Measurements from ENCODE around the gene NEUROD1.
"Not testable (repeated sequence)": the region's sequence is repeated elsewhere in the genome, so short reads cannot be mapped to it uniquely, and the experiment has no call there.

The NEUROD1 gene

DNA sequence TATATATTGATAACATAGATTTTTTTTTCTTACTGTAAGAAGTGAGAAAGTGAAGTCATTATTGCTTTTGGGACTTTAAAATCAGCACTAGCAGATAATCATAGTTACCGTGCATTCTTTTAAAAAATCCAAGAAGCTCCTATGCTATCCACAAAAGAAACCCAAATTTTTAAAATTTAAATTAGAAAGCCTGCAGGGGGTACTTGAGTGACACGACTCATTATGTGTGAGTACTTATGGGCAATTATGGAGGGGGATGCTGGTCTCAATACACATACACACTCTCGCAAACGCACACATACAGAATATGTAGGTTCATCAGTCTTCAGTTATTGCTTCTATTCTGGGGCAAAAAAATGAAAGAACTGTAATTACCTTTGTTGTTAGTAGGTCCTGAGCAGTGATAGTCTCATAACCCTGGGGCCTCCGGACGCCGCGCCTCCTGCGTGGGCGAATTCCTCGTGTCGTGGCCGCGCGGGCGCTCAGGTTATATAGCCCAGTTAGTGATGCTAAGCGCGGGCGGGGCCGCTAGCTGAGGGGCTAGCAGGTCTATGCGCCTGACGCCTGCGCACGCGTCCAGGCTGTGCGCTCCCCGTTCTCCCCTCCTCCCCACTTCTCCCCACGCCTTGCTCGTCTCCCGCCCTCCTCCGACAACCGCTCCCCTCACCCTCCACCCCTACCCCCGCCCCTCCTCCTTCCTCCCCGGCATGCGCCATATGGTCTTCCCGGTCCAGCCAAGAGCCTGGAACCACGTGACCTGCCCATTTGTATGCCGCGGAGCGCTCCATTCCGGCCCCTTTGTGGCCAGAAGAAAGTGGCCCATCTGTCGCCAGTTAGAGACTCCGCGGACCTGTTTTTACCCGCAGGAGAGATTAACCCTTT, at the start of gene NEUROD1:
Gene NEUROD1, minus strand, starts transcription at position 463 of the 882 bp plus-strand sequence. CDS start 1,657 bp downstream, outside the sequence.
- DNase-seq, result peak; percentile 98 to 99

DNA sequence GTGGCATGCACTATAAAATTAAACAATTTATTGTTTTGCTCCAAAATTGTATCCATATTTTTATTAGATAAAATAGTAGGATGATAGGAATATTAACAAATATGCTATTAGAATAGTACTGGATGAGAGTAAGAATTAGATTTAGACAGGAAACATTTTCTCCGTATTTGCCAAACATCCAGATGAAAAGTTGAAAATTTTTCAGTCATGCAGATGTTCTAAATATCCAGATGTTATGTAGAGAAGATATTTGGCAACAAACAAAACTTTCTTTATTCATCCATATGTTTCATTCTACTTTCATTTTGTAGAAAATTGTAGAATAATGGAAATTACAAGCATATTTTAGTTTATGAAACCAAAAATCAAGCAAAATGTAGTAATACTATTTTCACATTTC, 45.2 kb upstream of the NEUROD1 start:
- DNase-seq, result no peak

DNA sequence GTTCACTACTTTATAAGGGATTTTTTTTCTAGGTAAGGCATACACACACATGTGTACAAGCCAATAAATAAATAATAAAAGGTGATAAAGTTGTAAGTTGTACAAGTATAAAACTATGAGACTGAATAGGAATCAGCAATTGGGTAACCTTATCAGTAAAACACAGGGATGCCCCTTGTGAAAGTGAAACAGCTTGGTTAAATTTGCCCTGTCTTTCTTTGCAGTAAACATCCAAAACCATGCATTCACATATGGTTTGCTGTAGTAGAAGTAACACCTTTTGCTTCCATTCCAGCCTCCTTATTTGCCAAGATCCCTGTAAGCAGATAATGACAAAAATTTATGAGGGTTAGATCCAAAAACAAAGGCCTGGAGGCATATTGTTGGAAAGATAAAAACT, 44.3 kb upstream of the NEUROD1 start:
- DNase-seq, result no peak

DNA sequence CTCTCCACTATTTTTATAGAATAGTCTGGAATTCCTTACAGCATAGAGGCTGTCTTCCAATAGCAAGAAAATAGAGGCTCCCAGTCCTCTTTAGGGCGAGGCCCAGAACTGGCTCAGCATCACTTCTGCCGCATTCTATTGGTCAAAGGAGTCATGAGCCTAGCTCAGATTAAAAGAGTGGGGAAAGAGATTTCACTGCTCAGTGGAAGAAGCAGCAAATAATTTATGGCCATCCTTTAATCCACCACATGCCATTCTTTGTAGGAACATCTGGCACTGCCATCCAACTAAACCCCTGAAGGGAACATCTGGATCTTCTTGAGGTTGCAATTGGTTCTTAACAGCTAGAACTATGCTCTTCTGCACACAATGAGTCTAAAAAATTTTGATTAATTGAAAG, 43.4 kb upstream of the NEUROD1 start:
- peak in 1 of 2 experiments; percentile 45 for DNase-seq

DNA sequence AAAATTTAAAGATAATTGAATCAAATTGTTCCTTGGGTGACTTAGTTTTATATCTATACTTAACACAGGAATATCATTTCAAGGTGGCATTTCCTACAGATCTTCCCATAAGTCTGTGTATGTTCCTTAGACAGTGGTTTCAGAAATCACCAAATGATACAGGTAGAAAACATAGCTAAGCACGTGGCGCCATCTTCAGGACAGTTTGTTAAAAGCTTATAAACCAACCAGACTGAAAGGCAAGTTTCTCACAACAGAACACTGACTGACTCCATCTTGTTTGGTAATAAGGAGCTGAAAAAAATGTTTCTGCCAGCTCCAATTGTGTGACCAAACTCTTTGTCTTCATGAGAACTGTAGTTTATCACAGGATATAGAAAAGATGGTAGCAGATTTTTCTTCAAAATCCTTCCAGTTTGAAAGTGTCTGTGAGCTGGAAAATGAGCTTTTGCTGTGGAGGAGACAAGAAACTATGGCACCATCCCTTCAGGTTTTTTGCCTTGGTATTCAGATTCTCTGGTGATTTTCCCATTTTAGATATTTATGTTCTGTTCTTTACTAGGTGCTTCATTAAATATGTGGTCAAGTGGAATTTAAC, 34.8 kb upstream of the NEUROD1 start:
- peak; percentile 84 to 91 for DNase-seq

DNA sequence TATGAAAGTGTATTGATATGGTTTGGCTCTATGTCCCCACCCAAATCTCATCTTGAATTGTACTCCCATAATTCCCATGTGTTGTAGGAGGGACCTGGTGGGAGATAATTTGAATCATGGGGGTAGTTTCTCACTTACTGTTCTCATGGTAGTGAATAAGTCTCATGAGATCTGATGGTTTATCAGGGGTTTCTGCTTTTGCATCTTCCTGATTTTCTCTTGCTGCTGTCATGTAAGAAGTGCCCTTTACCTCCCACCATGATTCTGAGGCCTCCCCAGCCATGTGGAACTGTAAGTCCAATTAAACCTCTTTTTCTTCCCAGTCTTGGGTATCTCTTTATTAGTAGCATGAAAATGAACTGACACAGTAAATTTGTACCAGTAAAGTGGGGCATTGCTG, 30.7 kb upstream of the NEUROD1 start:
- DNase-seq, result not testable (repeated sequence)

DNA sequence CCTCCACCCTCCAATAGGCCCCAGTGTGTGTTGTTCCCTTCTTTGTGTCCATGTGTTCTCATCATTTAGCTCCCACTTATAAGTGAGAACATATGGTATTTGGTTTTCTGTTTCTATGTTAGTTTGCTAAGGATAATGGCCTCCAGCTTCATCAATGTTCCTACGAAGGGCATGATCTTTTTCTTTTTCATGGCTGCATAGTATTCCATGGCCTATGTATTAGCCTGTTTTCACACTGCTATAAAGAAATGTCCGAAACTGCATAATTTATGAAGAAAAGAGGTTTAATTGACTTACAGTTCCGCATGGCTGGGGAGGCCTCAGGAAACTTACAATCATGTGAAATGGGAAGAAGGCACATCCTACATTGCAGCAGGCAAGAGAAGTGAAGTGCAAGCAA, 22.2 kb upstream of the NEUROD1 start:
- DNase-seq, result not testable (repeated sequence)

DNA sequence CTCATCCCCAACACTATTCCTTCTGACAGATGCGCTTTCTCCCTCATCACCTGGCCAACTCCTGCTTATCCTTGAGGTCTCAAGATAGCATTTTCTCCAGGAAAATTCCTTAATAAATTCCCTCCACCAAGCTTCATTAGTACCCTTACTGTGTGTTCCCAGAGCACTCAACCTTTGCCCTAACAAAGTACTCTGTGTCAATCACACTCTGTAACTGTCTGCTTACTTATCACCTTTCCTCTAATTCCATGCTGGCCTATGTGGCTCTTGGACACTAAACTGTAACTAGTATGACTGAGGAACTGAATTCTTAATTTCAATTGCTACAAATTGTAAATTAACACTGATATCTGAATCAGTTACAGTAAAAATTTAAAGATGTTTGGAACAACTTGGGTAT, 17.9 kb upstream of the NEUROD1 start:
- DNase-seq, result no peak

DNA sequence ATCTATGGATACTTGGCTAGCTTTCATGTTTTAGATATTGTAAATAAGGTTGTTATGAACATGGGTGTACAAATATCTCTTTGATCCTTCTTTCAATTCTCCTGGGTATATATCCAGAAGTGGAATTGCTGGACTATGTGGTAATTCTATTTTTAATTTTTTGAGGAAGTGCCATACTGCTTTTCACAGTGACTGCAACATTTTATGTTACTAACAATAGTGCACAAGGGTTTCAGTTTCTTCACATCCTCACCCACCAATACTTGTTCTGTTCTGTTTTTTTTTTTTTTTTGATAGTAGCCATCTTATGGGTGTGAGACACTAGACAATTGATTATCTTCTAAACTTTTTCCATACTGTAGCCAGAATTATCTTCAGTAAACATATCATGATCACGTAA, 17.3 kb upstream of the NEUROD1 start:
- no peak for DNase-seq

DNA sequence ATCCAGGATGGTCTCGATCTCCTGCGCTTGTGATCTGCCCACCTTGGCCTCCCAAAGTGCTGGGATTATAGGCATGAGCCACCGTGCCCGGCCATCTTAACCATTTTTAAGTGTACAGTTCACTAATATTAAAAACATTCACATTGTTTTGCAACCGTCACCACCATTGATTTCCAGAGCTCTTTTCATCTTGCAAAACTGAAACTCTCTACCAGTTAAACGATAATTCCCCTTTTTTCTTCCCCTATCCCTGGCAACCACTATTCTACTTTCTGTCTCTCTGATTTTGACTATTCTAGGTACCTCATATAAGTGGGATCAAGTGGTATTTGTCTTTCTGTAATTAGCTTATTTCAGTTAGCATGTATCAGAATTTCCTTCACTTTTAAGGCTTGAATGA, 16.8 kb upstream of the NEUROD1 start:
- DNase-seq, result no peak

DNA sequence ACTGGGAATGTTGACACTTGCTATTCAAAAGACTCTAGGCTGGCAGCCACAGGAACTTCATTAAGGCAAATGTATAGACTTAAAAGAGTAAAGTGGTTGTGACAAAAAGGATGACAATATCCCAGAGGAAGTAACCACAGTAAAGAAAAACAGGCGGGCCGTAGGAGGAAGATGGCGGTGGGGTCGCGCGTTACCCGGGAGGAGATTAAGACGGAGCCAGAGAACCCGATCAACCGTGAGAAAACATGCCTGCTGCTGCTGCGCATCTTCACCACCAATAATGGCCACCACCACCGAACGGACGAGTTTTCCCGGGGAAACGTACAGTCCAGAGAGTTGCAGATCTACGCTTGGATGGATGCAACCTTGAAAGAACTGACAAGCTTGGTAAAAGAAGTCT, 14.0 kb upstream of the NEUROD1 start:
- no peak for DNase-seq

DNA sequence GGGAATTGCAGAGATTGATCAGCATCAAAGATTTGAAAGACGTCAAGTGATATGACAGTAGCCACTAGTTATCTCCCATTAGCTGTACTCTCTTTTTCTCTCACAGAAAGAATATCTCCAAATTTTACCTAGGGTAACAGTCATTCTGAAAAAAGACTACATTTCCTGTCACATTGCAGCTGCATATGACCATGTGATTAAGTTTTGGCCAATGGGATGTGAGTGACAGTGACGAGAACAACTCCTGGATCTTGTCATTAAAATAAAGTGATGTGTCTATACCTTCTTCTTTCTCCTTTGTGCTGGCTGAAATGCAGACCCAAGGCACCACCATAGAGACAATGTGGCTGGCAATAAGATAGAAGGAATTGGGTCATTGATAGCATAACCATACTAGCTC, 10.5 kb upstream of the NEUROD1 start:
- DNase-seq, result no peak

DNA sequence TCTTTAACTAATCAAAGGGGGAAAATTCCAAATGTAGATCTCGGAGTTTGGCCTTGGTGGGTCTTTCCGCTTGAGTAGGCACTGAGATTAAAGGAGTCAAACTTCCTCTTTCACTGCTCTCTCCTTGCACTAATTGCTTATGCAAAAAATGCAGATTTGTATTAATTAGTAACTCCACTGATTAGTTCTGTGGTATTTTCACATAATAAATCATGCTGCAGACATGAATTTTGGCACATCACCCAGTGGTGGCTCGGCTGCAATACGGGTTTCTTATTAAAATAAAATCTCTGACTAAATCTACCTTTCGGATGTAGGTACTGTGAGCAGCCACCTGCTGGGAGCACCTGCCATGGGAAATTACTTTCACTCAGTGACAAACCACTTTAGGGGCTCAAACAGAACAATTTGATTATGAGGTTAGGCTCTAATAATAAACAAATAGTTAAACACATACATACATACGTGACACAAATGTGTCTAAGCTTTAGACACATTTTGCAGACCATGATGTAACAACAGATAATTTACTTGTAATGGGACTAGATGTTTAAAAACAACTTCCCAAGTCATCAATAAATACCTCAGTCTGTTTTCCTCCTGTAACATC, 6.4 kb upstream of the NEUROD1 start:
- peak in 1 of 2 experiments; percentile 27 for DNase-seq

DNA sequence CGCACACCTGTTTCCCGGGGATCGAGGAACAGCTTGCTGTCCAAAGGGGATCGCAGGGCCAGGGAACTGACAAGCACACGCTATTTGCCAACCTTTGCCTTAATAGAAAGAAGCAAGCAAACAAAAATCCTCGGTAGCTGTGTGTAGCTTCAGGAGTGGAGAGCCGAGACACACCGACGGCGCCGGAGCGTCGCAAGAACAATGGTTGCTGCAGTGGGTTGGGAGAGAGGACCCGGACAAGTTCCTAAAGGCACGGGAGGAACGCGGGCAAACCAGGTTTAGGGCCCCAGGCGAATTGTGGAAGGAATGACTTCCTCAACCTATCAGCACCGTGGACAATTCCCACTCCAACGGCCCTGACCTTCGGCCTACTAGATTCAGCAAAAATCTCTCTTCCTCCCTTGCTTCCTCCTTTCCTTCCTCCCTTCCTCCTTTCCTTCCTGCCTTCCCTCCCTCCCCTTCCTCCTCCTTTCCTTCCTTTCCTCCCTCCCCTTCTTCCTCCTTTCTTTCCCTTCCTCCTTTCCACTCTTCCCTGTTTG, 4.9 kb upstream of the NEUROD1 start:
- DNase-seq, result peak in 1 of 2 experiments; percentile 74

DNA sequence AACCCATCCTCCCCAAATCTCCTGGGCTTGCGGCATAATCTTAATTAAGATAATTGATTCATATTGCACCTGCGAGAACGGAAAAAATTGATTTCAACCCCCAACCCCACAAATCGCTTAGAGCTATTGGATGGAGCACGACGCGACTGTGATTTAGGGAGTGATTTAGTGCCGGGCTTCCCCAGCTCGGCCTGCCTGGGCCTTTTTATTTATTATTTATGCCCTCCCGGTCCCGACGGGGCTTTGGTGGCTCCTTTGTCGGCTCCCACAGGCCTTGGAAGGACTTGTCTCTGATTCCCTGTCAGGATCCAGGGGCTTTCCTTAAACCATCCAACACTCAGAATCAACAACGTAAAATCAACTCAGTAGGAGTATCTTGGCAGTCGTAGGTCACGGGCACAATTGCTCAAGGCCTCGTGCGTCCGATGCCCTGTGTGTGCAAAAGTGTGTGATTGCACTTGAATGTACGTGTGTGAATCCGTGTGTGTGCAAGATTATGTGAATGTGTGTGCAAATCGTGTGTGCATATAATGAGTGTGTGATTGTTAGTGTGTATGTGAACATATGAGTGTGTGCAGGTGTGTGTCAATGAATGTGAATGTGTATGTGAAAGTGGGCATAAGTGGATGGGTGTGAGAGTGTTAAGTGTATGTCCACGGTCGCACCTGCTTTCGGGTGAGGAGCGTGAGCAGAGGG, 4.3 kb upstream of the NEUROD1 start:
- DNase-seq, result peak in 1 of 2 experiments; percentile 65

DNA sequence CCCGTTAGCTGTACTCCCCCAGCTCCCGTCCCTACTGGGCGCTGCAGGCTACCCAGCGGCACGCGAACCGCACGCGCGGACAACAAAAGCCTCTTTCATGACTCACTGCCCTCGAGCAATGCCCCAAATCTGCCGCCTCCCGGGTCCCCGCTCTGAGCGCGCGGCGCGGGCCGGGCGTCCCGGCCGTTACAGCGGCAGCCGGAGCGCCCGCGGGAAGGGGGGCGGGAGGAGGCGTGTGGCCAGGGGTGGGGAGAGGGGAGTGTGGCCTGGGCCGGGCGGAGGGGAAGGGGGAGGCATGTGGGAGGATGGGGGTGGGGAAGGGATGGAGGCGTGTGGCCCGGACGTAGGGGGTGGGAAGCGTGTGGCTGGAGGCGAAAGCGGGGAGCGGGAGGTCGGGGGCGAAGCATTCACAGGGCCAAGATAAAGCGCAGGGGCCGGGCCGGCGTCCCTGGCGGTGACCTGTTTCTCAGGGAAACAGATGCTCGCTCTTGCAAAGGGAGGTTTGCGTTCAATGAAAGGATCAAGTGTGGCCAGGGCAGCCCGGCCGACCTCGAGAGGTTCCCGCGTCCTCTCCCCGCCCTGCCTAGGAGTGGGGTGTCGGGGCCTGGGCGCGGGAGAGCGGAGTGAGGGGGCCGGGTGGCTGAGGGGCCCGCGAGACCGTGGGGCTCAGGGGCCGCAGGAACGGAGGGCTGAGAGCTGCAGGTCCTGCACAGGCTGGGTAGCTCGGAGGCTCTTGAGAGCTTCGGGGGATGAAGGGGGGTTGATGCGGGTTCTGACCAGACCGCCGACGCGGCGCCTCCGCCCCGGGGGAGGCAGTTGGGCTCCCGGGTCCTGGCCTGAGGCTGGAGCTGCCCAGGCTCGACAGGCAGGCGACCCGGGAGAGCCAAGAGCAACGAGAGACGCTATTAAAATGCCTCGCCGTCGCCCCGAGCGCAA, 3.5 kb upstream of the NEUROD1 start:
- peak in 1 of 2 experiments; percentile 81 for DNase-seq

DNA sequence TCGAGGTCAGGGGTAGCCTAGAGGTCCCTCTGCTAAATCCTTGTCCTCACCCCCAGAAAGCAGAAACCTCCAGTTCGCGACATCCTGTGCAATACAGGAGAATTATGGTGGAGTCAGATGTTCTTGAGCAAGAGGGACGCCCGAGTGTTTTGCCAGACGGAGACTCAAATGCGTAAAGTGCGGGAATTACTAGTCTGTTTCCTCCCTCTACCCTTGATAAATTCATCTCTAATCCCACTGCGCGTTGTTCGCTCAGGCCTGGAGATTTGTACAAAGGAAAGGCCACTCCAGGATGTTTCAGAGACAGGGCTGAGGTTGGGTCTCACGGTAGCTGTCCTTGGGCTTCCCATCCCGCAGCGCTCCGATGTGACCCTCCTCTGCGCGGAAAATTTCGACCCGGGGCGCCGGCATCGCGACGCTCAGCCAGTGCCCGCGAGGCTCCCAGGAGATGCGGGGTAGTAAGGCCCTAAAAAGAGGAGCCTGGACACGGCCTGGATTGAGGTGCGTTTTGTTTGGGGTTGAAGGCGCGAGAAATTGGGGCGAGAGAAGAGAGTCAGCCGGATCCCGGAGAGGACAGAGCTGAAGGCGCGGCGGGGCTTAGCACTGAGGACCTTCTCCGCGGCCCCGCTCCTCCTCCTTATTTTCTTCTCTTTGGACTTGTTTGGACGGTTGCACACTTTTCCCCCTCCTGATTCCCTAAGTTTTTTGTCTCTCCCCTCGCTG, 2.6 kb upstream of the NEUROD1 start:
- DNase-seq, result no peak

DNA sequence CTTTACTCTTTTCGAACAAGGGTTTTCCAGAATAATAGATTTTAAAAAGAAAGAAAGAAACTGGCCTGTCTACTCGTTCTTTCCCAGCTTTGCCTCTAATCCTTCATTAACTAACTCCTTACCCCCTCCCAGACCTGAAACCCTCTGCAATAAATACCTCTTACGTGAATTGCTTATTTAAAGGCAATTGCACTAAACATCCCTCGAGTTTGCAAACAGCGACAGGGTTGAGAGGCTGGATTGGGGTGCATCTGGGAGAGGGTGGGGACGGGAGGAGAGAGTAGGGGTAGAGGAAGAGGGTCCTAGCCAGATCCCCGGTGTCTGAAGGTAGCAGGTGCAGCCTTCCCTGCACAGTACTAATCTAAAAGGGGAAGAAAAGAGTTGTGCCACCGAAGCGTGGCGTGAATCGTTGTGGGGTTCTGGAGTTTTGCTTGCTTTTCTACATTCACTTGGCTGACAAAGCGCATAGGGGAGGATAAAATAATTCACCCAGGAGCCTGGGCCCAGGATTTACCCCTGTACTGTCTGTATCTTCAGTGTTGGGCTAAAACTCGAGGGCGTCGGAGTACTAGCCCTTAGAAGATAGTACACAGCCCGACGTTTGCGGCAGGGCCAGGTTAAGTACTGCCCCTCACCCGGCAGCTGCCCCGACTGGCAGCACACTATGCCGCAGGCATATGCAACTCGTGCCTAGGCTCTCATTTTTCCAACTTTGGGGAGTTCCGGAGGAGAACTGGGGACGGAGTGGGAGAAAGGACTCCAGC, 1.9 kb upstream of the NEUROD1 start:
- peak in 1 of 2 experiments; percentile 65 for DNase-seq

DNA sequence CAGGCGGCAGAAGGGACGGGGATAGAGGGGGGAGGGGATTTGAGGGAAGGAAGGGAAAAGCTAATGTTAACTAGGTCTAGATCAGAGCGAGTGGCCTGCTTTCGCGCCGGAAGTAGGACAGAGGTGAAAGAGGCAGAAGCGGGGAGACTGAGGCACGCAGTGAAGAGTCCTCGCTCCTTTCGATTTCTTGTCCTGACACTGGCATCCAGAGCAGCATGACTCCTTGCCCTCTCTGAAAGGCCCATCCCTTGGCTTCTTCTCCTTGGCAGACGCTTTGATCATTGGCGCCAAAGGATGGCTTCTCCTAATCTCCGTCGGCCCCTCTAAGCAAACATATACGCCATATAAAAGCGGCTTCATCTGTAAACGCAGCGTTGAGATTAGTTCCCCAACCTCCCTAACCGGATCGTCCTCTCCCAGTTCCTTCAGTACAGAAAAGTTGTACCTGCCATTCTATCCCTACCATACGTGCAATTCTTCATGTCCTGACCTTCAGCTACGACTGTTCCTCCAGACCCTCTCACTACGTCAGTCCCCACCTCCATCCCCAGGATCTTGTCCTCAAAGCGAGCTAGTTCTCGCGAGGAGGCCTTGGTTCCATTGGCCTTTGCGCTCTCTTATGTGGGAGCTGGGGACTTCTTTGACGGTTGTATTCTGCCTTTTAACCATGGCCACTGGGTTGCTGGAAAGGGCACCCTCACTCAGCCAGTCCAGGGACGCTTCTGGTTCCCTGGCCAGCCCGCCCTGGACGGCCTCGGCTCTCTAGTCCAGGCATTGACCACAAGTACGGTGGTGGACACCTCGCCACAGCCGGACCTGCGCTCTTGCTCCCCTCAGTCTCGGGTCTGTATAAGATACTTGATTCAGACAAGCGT, 857 bp upstream of the NEUROD1 start:
- DNase-seq, result peak in 1 of 2 experiments; percentile 92
